Amniotic epithelial cell (primary cell): ENCODE results near the gene HSPA5.

ENCODE experiments used
- DNase-seq: peaks from one replicate; pipeline ENCODE4 v3.0.0-alpha.2; 2010; ENCODE audit warnings: low read depth

Gene HSPA5

DNA sequence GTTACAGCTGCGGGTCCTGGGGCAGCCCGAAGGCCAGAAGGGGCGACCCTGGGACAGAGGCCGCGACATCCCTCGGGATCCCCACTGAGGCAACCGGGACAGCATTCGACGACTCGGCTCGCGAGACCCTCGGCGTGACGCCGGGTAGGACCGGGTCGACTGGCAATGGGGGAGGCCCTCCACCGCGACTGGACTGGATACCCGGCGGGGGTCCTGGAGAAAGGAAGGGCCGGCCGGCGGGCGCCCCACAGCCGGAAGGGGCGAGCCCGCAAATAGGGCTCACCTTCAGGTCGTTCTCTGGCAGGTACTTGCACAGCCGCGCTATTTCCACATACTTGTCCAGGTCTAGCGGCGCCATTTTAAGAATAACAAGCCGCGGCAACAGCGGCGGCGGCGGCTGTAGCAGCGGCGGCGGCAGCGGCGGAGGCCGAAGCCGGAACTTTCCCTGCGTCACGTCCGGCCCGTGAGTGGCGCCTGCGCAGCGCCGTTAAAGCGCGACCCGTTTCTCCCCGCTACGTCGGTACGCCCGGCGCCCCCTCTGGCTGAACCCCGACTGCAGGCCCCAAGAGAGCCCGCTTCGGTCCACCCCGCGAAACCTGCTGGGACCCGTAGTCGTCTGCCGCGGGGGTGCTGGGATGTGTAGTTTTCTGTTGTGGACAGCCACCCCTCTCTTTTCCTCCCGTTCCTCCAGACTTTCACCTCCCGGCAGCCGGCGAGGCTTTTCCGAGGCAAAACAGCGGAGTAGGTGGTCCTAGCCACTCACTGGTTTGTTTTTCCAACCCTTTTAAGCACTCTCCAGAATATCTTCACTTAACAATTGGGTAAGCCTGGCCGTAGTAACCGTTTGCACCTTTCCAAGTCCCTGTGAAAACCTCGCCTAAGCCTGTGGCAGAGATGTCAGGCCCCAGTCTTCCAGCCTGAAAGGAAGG lies 51.5 kb downstream of the HSPA5 start, which contains the start of gene PPP6C:
Gene PPP6C, minus strand, starts transcription at position 443 of the 929 bp plus-strand sequence. Its CDS starts 85 bp downstream, at position 358.
- DNase-seq = peak; percentile 95

DNA sequence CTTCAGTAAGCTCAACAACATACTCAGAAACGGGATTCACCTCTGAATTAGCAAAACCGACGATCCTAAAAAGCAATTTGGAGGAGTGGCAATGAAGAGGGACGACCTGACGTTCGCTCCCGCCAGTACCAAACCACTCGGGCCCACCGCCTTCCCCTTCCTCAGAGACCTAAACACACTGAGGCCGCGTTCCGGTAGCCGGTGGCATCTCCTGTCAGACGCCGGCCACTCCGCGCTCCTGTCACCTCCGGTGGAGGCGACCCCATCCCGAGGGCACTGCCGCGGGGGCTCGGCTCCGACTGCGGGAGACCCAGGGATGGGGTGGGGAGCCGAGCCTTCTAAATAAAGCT lies 52.2 kb downstream of the HSPA5 start:
- DNase-seq = no peak
